H9 (cell line): ENCODE results near the gene MYO7A. TPM values are rescaled to one million over a fixed set of nuclear protein-coding genes. Genes with fewer than 3 reads are reported as not detected.

Experiments used
- DNase-seq: peaks from one replicate; pipeline ENCODE4 v3.0.0-alpha.2; 2017
- H2AFZ ChIP-seq: one replicate; pipeline ENCODE4 v1.6.1; 2013; ENCODE audit warnings: mild to moderate bottlenecking, low read length, control low read depth, moderate library complexity
- H2AK5ac ChIP-seq: 2 replicates; pipeline ENCODE4 v1.6.1; 2013; ENCODE audit warnings: low read length, control low read depth, mixed read lengths; ENCODE audit not compliant: insufficient read length
- H2BK120ac ChIP-seq: one replicate; pipeline ENCODE4 v1.6.1; 2013; ENCODE audit warnings: low read depth, mild to moderate bottlenecking, low read length, control low read depth, inconsistent platforms; ENCODE audit not compliant: poor library complexity, severe bottlenecking
- H2BK12ac ChIP-seq: 2 replicates; pipeline ENCODE4 v1.6.1; 2013; ENCODE audit warnings: low read length, control low read depth, mixed read lengths, low read depth; ENCODE audit not compliant: insufficient read length
- H2BK15ac ChIP-seq: 2 replicates; pipeline ENCODE4 v1.6.1; 2013; ENCODE audit warnings: low read depth, low read length, control low read depth
- H2BK20ac ChIP-seq: one replicate; pipeline ENCODE4 v1.6.1; 2013; ENCODE audit warnings: low read depth, mild to moderate bottlenecking, low read length, control low read depth, inconsistent platforms; ENCODE audit not compliant: poor library complexity, severe bottlenecking
- H2BK5ac ChIP-seq: 2 replicates; pipeline ENCODE4 v1.6.1; 2013; ENCODE audit warnings: low read length, control low read depth, mixed read lengths; ENCODE audit not compliant: insufficient read length
- H3K14ac ChIP-seq: 2 replicates; pipeline ENCODE4 v1.6.1; 2013; ENCODE audit warnings: low read length, control low read depth; ENCODE audit not compliant: insufficient read depth
- H3K18ac ChIP-seq: 2 replicates; pipeline ENCODE4 v1.6.1; 2013; ENCODE audit warnings: low read depth, mild to moderate bottlenecking, mixed read lengths, low read length, control low read depth; ENCODE audit not compliant: insufficient read length
- H3K23ac ChIP-seq: 2 replicates; pipeline ENCODE4 v1.6.1; 2013; ENCODE audit warnings: low read length, control low read depth, mixed read lengths, low read depth; ENCODE audit not compliant: insufficient read length
- H3K23me2 ChIP-seq: 2 replicates; pipeline ENCODE4 v1.6.1; 2013; ENCODE audit warnings: low read depth, mild to moderate bottlenecking, mixed read lengths, low read length, control low read depth; ENCODE audit not compliant: insufficient read length, poor library complexity, severe bottlenecking
- H3K27ac ChIP-seq: 2 replicates; pipeline ENCODE4 v1.5.1; 2013; ENCODE audit warnings: low read length, control low read depth, mixed read lengths, low read depth; ENCODE audit not compliant: insufficient read length
- H3K27me3 ChIP-seq: 2 replicates; pipeline ENCODE4 v1.6.1; 2013; ENCODE audit warnings: low read length, control low read depth, inconsistent platforms; ENCODE audit not compliant: insufficient read depth
- H3K4ac ChIP-seq: 2 replicates; pipeline ENCODE4 v1.6.1; 2013; ENCODE audit warnings: low read depth, mild to moderate bottlenecking, control low read depth, inconsistent platforms, low read length, moderate library complexity
- H3K4me1 ChIP-seq: 2 replicates; pipeline ENCODE4 v1.6.1; 2013; ENCODE audit warnings: low read length, control low read depth, inconsistent platforms; ENCODE audit not compliant: insufficient read depth
- H3K4me2 ChIP-seq: 2 replicates; pipeline ENCODE4 v1.6.1; 2013; ENCODE audit warnings: low read length, control low read depth, mixed read lengths; ENCODE audit not compliant: insufficient read length, insufficient read depth
- H3K56ac ChIP-seq: 2 replicates; pipeline ENCODE4 v1.6.1; 2013; ENCODE audit warnings: low read depth, mild to moderate bottlenecking, mixed read lengths, low read length, control low read depth; ENCODE audit not compliant: insufficient read length
- H3K79me1 ChIP-seq: 2 replicates; pipeline ENCODE4 v1.6.1; 2013; ENCODE audit warnings: low read depth, mild to moderate bottlenecking, moderate library complexity, low read length, control low read depth, inconsistent platforms; ENCODE audit not compliant: insufficient read depth, poor library complexity, severe bottlenecking
- H3K79me2 ChIP-seq: 2 replicates; pipeline ENCODE4 v1.6.1; 2013; ENCODE audit warnings: low read length, control low read depth, inconsistent platforms; ENCODE audit not compliant: insufficient read depth
- H3K9ac ChIP-seq: 2 replicates; pipeline ENCODE4 v1.6.1; 2013; ENCODE audit warnings: low read length, control low read depth, mixed read lengths; ENCODE audit not compliant: insufficient read length; ENCODE audit errors: extremely low read depth
- H3K9me3 ChIP-seq: one replicate; pipeline ENCODE4 v1.6.1; 2013; ENCODE audit warnings: low read depth, low read length, inconsistent platforms; ENCODE audit not compliant: control insufficient read depth
- H3T11ph ChIP-seq: one replicate; pipeline ENCODE4 v1.6.1; 2013; ENCODE audit warnings: mild to moderate bottlenecking, low read length, control low read depth, inconsistent platforms
- H4K20me1 ChIP-seq: one replicate; pipeline ENCODE4 v1.6.1; 2013; ENCODE audit not compliant: control insufficient read depth, insufficient read length, insufficient read depth
- H4K5ac ChIP-seq: 2 replicates; pipeline ENCODE4 v1.6.1; 2013; ENCODE audit warnings: low read depth, mild to moderate bottlenecking, mixed read lengths, low read length, control low read depth; ENCODE audit not compliant: insufficient read length
- H4K8ac ChIP-seq: replicated peaks from 2 replicates; pipeline ENCODE4 v1.6.1; 2013; ENCODE audit warnings: low read length, control low read depth, mixed read lengths, low read depth; ENCODE audit not compliant: insufficient read length
- H4K91ac ChIP-seq: 2 replicates; pipeline ENCODE4 v1.6.1; 2013; ENCODE audit warnings: low read depth, mild to moderate bottlenecking, moderate library complexity, mixed read lengths, low read length, control low read depth; ENCODE audit not compliant: insufficient read length
- H3K27ac Mint-ChIP-seq, 3 experiments: 2 replicates in 2 of 3; 3 replicates in 1 of 3; pipeline ENCODE4 v1.8.0; 2020 to 2021; ENCODE audit warnings: mixed read lengths in 3 of 3, mild to moderate bottlenecking in 1 of 3, moderate library complexity in 1 of 3
- H3K27me3 Mint-ChIP-seq: 2 replicates; pipeline ENCODE4 v1.8.0; 2021; ENCODE audit warnings: low read depth, mild to moderate bottlenecking, moderate library complexity, mixed read lengths
- H3K36me3 Mint-ChIP-seq, 3 experiments: 2 replicates in 2 of 3; 3 replicates in 1 of 3; pipeline ENCODE4 v1.8.0; 2020 to 2021; ENCODE audit warnings: low read depth in 3 of 3, mixed read lengths in 3 of 3; ENCODE audit not compliant: insufficient read depth in 1 of 3
- H3K4me1 Mint-ChIP-seq, 2 experiments: 2 replicates each; pipeline ENCODE4 v1.8.0; 2020; ENCODE audit warnings: mixed read lengths in 2 of 2
- H3K4me3 Mint-ChIP-seq, 2 experiments: 2 replicates in 1 of 2; 3 replicates in 1 of 2; pipeline ENCODE4 v1.8.0; 2020 to 2021; ENCODE audit warnings: mild to moderate bottlenecking in 2 of 2, mixed read lengths in 2 of 2, moderate library complexity in 1 of 2
- H3K9me3 Mint-ChIP-seq, 2 experiments: 2 replicates in 1 of 2; 3 replicates in 1 of 2; pipeline ENCODE4 v1.8.0; 2020; ENCODE audit warnings: mild to moderate bottlenecking in 2 of 2, mixed read lengths in 2 of 2, moderate library complexity in 1 of 2
- WGBS: extraction: QIAGEN DNeasy Blood & Tissue Kit; methylation state at CpG from one replicate; pipeline ENCODE4 v1.1.7; 2013; ENCODE audit warnings: missing lambda C conversion rate, low lambda C conversion rate, mixed read lengths; ENCODE audit not compliant: insufficient read length; ENCODE audit errors: extremely low coverage; 5-methylcytosine and 5-hydroxymethylcytosine counted together
- total RNA-seq: library from RNA; stranded (reverse); gene quantifications from 2 replicates; pipeline ENCODE4 v1.2.1, GENCODE V29; 2021
- TF ChIP-seq, protein P1 (sequence below): fragments of 200-600 bp; sonication (generic); conservative IDR thresholded peaks from 3 replicates; pipeline ENCODE4 v1.8.0; 2021; ENCODE audit warnings: antibody characterized with exemption, mild to moderate bottlenecking

Gene MYO7A
- total RNA-seq, 1 experiment from 2014 or later: 1.6 TPM

DNA sequence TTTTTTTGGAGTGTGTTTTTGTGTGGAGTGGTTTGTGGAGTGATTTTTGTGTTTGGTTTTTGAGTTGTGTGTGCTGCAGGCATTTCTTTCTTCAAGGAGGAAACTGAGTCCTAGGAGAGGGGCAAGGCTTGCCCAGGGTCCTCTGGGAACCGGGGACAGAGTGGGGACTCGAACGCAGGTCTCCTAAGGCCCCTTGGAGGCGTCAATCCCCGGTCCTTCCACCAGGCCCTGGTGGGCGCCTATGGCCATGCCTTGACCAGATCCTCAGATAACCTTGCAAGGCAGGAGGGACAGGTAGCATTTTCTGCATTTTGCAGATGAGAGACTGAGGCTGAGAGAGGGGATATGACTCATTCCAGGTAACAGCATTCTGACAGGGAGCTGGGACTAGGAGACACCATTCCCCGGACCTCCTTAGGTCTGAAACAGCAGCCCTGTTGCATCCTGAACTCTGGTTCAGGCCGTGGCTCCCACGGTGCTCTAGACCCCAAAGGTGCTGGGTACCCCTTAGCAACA lies 39.1 kb downstream of the MYO7A start:
- peaks cover 7% of the 10 kb centered on the region; the same call in 1 of the 2 replicates for H3K4me1 ChIP-seq
- Mint-ChIP-seq H3K4me1 (peaks cover 26 to 29% of the 10 kb centered on the region in 2 experiments), H3K36me3 (peaks cover 0 to 3% (median 0%) of the 10 kb centered on the region in 3 experiments; a peak in 2 of 7 replicates), H3K27me3 (no peaks in the 10 kb centered on the region; the same call in 1 of the 2 replicates), H3K9me3 (peaks cover 0 to 2% of the 10 kb centered on the region in 2 experiments; a peak in 1 of 5 replicates), H3K27ac (peak overlapping the region in 1 of 3 experiments; percentile 68; a peak in 1 of 7 replicates), H3K4me3 (no peak overlapping the region)
- H3K18ac ChIP-seq: no peak overlapping the region
- no peak overlapping the region for H3K27ac ChIP-seq
- no peak overlapping the region for H4K8ac ChIP-seq
- H3K9ac ChIP-seq: no peak overlapping the region
- H2BK120ac ChIP-seq: no peak overlapping the region
- H2AK5ac ChIP-seq: no peak overlapping the region
- H4K20me1 ChIP-seq: no peaks in the 10 kb centered on the region
- H3K27me3 ChIP-seq: no peaks in the 10 kb centered on the region
- H3K23me2 ChIP-seq: no peaks in the 10 kb centered on the region
- no peak overlapping the region for H2BK20ac ChIP-seq
- H3K23ac ChIP-seq: no peak overlapping the region
- H3T11ph ChIP-seq: no peak overlapping the region
- H3K79me2 ChIP-seq: no peaks in the 10 kb centered on the region
- no peak overlapping the region for H2BK5ac ChIP-seq
- WGBS: no CpG with 5 or more reads among the region's 9 CpGs
- H3K79me1 ChIP-seq: no peaks in the 10 kb centered on the region
- no peak overlapping the region for H3K14ac ChIP-seq
- no peak overlapping the region for H2BK15ac ChIP-seq
- H3K4ac ChIP-seq: no peak overlapping the region
- no peaks in the 10 kb centered on the region for H3K9me3 ChIP-seq
- no peak overlapping the region for H3K4me2 ChIP-seq
- no peak overlapping the region for H2AFZ ChIP-seq
- DNase-seq: no peak
- H4K5ac ChIP-seq: no peak overlapping the region
- H2BK12ac ChIP-seq: no peak overlapping the region
- no peak overlapping the region for H3K56ac ChIP-seq
- TF ChIP-seq, protein P1, sequence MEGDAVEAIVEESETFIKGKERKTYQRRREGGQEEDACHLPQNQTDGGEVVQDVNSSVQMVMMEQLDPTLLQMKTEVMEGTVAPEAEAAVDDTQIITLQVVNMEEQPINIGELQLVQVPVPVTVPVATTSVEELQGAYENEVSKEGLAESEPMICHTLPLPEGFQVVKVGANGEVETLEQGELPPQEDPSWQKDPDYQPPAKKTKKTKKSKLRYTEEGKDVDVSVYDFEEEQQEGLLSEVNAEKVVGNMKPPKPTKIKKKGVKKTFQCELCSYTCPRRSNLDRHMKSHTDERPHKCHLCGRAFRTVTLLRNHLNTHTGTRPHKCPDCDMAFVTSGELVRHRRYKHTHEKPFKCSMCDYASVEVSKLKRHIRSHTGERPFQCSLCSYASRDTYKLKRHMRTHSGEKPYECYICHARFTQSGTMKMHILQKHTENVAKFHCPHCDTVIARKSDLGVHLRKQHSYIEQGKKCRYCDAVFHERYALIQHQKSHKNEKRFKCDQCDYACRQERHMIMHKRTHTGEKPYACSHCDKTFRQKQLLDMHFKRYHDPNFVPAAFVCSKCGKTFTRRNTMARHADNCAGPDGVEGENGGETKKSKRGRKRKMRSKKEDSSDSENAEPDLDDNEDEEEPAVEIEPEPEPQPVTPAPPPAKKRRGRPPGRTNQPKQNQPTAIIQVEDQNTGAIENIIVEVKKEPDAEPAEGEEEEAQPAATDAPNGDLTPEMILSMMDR: no peak
- no peak overlapping the region for H4K91ac ChIP-seq
